GM18907 (cell line): ENCODE data around the gene ASCL3.
"Not testable (repeated sequence)": the region's sequence is repeated elsewhere in the genome, so short reads cannot be mapped to it uniquely, and the experiment has no call there.

Experiments used
- ATAC-seq: cut with Tn5 transposase; IDR thresholded peaks from one replicate; pipeline ENCODE4 v1.9.1; 2021; ENCODE audit warnings: mild to moderate bottlenecking, moderate library complexity; ENCODE audit not compliant: unreplicated experiment

The ASCL3 gene

GRCh38 chr11:8942518-8943066, at the start of gene ASCL3:
Gene ASCL3 (minus strand): TSS chr11:8943016. CDS start chr11:8938161, 4,855 bp downstream.
- ATAC-seq, result no peak

GRCh38 chr11:8989453-8989852, 46.6 kb upstream of the ASCL3 start:
- ATAC-seq, result no peak

GRCh38 chr11:8988329-8989234, 45.8 kb upstream of the ASCL3 start:
- ATAC-seq, result no peak

GRCh38 chr11:8987446-8987845, 44.6 kb upstream of the ASCL3 start:
- ATAC-seq, result no peak

- ATAC-seq, result not testable (repeated sequence)
Measured at GRCh38 chr11:8986772-8987171, 44.0 kb upstream of the ASCL3 start.

GRCh38 chr11:8985462-8985861, 42.6 kb upstream of the ASCL3 start:
- no peak for ATAC-seq

- ATAC-seq, result no peak
Measured at GRCh38 chr11:8983552-8983951, 40.7 kb upstream of the ASCL3 start.

GRCh38 chr11:8980485-8980884, 37.7 kb upstream of the ASCL3 start:
- no peak for ATAC-seq

GRCh38 chr11:8979365-8979764, 36.5 kb upstream of the ASCL3 start:
- ATAC-seq, result not testable (repeated sequence)

- ATAC-seq, result no peak
Measured at GRCh38 chr11:8973121-8973520, 30.3 kb upstream of the ASCL3 start.

- no peak for ATAC-seq
Measured at GRCh38 chr11:8971924-8972316, 29.1 kb upstream of the ASCL3 start.

- no peak for ATAC-seq
Measured at GRCh38 chr11:8971196-8971923, 28.5 kb upstream of the ASCL3 start.

- no peak for ATAC-seq
Measured at GRCh38 chr11:8967184-8967583, 24.4 kb upstream of the ASCL3 start.

GRCh38 chr11:8964324-8965320, 21.8 kb upstream of the ASCL3 start, which contains the start of gene TMEM9B:
Gene TMEM9B (minus strand): TSS chr11:8964442. CDS start chr11:8964313, 129 bp downstream.
- ATAC-seq, result peak; percentile 85

GRCh38 chr11:8963569-8964323, 20.9 kb upstream of the ASCL3 start:
- ATAC-seq, result peak; percentile 75

- ATAC-seq, result no peak
Measured at GRCh38 chr11:8962841-8963240, 20.0 kb upstream of the ASCL3 start.

GRCh38 chr11:8961401-8961800, 18.6 kb upstream of the ASCL3 start:
- no peak for ATAC-seq

GRCh38 chr11:8959546-8960166, 16.8 kb upstream of the ASCL3 start:
- peak; percentile 41 for ATAC-seq

GRCh38 chr11:8956860-8957259, 14.0 kb upstream of the ASCL3 start:
- ATAC-seq, result no peak
